ENCODE results near the gene ABCG8.
A peak's percentile ranks its signal among the peaks of the same experiment; 100 is the strongest.

ABCG8 gene

DNA sequence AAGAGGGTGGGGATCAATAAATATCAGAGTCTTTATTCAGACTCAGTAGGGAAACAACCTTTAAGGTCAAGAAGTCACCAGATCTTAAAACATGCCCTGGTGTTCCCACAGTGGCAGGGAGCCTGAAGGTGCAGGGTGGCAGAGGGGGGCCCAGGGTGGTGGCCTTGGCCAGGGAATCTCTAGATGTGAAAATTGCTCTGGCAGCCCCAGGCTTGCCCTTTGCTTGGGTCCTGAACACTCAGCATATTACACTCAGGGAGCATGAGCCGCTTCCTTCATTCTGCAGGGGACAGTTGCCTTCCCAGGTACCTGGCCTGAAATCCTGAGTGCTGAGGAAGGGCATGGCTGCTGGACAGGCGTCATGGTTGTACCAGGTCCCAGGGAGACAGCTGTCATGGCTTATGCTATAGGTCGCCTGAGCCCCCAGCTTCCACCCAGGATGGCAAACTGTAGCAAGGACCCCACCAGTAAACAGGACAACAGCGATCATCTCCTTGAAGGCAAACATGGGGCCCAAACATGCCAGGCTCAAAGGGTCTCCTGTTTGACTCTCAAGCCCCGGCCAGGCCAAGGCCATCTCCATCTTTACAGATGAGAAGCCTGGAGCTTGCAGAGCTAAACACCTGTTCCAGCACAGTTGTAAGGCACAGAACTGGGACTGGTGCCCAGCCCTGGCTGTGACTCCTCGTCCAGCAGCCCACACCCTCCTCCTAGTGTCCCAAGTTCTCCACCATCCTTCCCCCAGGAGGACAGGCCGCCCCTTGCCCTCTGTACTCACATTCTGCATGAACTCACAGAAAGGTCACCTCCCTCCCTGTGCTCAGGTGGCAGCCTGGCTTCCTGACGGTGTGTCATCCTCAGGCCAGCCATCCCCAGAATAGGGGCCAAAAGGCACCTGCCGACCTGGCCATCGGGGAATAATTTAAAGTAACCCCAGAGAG is 14.6 kb downstream of the ABCG8 start:
- TF ChIP-seq, protein P1, sequence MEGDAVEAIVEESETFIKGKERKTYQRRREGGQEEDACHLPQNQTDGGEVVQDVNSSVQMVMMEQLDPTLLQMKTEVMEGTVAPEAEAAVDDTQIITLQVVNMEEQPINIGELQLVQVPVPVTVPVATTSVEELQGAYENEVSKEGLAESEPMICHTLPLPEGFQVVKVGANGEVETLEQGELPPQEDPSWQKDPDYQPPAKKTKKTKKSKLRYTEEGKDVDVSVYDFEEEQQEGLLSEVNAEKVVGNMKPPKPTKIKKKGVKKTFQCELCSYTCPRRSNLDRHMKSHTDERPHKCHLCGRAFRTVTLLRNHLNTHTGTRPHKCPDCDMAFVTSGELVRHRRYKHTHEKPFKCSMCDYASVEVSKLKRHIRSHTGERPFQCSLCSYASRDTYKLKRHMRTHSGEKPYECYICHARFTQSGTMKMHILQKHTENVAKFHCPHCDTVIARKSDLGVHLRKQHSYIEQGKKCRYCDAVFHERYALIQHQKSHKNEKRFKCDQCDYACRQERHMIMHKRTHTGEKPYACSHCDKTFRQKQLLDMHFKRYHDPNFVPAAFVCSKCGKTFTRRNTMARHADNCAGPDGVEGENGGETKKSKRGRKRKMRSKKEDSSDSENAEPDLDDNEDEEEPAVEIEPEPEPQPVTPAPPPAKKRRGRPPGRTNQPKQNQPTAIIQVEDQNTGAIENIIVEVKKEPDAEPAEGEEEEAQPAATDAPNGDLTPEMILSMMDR (IDR thresholded peaks at IDR 0.05; ENCODE audit: low read depth, low read length, missing control alignments): no peak
- in situ Hi-C loops (cut with HindIII; ENCODE audit: low sequenced_read_pairs): no loop called here
- no peak for DNase-seq (ENCODE audit: low read depth)
- H3K4me3 ChIP-seq (ENCODE audit: low read depth, low read length): no peak overlapping the region

DNA sequence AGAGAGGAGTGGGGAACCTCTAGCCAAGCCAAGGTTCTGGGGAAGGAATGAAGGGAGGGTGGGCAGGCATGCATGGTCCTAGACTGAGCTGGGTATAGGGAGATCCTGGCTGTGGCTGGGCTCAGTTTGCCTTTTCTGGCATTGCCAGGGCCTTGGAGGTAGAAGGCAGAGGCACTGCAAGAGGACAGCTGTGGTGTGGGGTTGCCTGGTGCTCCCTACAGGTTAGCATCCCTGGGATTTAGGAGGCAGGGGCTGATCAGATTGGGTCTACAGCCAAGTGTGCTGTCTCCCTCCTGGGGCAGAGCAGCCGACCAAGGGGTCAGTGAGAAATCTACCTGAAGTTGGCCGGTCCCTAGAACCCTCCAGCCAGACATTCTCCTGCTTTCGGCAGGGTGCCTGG is 15.9 kb downstream of the ABCG8 start:
- no peak overlapping the region for H3K4me3 ChIP-seq (ENCODE audit: low read depth, low read length)
- TF ChIP-seq, protein P1 (IDR thresholded peaks at IDR 0.05; ENCODE audit: low read depth, low read length, missing control alignments): no peak
- no peak for DNase-seq (ENCODE audit: low read depth)
- in situ Hi-C loops (cut with HindIII; ENCODE audit: low sequenced_read_pairs): no loop called here

DNA sequence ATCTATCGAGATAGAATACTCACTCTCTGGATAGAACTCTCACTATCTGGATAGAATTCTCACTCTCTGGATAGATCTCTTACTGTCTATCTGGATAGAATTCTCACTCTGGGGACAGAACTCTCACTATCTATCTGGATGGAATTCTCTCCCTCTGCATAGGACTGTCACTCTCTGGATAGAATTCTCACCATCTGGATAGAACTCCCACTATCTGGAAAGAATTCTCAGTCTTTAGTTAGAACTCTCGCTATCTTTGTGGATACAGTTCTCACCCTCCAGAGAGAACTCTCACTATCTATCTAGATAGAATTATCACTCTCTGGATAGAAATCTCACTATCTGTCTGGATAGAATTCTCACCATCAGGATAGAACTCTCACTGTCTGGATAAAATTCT is 16.5 kb downstream of the ABCG8 start:
- in situ Hi-C loops (cut with HindIII; ENCODE audit: low sequenced_read_pairs): no loop called here
- no peak for DNase-seq (ENCODE audit: low read depth)
- no peak overlapping the region for H3K4me3 ChIP-seq (ENCODE audit: low read depth, low read length)
- TF ChIP-seq, protein P1 (IDR thresholded peaks at IDR 0.05; ENCODE audit: low read depth, low read length, missing control alignments): no peak

DNA sequence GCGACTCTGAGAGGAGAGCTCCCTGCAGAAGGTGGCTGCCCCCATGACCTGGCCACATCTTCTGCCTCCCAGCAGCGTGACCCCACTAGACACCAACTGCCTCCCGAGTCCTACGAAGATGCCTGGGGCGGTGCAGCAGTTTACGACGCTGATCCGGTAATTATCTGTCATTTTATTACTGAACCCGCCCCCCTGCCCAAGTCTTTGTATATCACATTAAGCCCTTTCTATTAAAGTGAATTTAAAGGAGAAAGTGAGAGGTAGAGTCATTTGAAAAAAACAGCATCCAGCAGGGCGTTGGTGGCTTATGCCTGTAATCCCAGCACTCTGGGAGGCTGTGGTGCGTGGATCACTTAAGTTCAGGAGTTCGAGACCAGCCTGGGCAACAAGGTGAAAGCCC is 33.4 kb downstream of the ABCG8 start:
- H3K4me3 ChIP-seq (ENCODE audit: low read depth, low read length): no peak overlapping the region
- in situ Hi-C loops (cut with HindIII; ENCODE audit: low sequenced_read_pairs): no loop called here

DNA sequence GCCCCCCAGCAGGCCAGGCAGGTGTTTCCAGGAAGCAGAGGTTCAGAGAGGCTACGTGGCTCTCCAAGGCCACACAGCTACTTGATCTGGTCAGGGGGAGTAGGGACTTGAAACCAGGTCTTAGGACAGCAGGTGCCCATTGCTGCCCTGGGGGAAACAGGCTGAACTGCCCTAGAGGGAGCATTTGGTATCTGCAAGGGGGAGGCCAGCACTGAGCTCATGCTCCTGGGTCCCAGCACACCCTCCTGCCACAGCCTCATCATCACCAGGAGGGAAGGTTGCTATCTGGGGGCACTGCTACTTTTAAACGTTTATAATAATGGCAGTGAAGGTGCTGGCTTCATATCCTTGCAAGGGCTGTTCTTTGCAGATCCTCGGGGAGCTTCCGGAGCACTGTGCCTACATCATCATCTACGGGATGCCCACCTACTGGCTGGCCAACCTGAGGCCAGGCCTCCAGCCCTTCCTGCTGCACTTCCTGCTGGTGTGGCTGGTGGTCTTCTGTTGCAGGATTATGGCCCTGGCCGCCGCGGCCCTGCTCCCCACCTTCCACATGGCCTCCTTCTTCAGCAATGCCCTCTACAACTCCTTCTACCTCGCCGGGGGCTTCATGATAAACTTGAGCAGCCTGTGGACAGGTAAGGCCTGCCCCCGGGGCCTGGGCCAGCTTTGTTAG is 36.1 kb downstream of the ABCG8 start:
- no peak for DNase-seq (ENCODE audit: low read depth)
- H3K4me3 ChIP-seq (ENCODE audit: low read depth, low read length): no peak overlapping the region
- in situ Hi-C loops (cut with HindIII; ENCODE audit: low sequenced_read_pairs): no loop called here
- TF ChIP-seq, protein P1 (IDR thresholded peaks at IDR 0.05; ENCODE audit: low read depth, low read length, missing control alignments): no peak

More for the DNA sequence above, 33.4 kb downstream of the ABCG8 start:
- DNase-seq (ENCODE audit: low read depth): no peak
- TF ChIP-seq, protein P1 (IDR thresholded peaks at IDR 0.05; ENCODE audit: low read depth, low read length, missing control alignments): no peak

DNA sequence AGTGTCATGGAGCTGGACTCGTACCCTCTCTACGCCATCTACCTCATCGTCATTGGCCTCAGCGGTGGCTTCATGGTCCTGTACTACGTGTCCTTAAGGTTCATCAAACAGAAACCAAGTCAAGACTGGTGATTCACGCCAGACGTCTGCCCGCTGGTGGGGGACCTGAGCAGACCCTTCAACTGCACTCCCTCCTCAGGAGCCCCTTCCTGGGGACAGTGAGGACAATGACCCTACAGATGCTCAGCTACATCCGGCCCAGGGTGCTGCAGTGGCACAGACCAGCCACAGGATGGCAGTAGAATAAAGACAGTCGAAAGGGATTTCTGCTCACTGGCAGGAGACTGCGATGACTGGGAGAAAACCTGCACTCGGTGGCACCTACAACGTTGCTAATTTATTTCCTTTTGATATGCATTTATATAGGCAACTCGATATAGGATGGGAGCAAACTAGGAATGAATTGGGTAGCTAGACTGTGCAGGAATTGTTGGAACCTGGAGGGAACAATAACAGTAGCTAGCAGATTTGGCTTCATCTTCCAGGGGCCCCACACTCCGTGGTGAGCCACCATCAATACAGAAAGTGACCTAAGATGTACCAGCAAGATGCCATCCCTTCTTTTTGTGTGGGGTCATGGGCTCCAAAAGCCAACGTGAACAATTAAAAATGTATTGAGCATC is 39.2 kb downstream of the ABCG8 start:
- in situ Hi-C loops (cut with HindIII; ENCODE audit: low sequenced_read_pairs): no loop called here
- H3K4me3 ChIP-seq (ENCODE audit: low read depth, low read length): no peak overlapping the region
- no peak for DNase-seq (ENCODE audit: low read depth)
- TF ChIP-seq, protein P1 (IDR thresholded peaks at IDR 0.05; ENCODE audit: low read depth, low read length, missing control alignments): peak; percentile 99

Data from astrocyte of the cerebellum (primary cell).